ENCODE data around the gene NFYA. TPM values are rescaled to one million over a fixed set of nuclear protein-coding genes. Genes with fewer than 3 reads are reported as not detected.

Gene NFYA
- total and polyA plus RNA-seq, 2 of the 13 experiments (the other 11 are each of a cell fraction or from before 2014, with no cell fraction given), result 16.0 to 22.9 TPM

GRCh38 chr6:41071923-41072835, 595 bp upstream of the NFYA start, which contains the start of gene OARD1 (continued):
- TF ChIP-seq JUND (CRISPR knock-in tag; IDR thresholded peaks at IDR 0.05) (peak; percentile 57), NFKB2 (CRISPR knock-in tag; IDR thresholded peaks at IDR 0.05; ENCODE audit: borderline replicate concordance) (peak; percentile 81; the same call in 1 of the 2 replicates), DBP (CRISPR knock-in tag; IDR thresholded peaks at IDR 0.05; ENCODE audit: not compliant biosample characterization) (peak; percentile 46), MLLT10 (CRISPR knock-in tag; IDR thresholded peaks at IDR 0.05) (peak; percentile 27; the same call in 1 of the 2 replicates), SNRNP70 (IDR thresholded peaks at IDR 0.05; ENCODE audit: low read depth, low read length) (no peak), ZNF616 (CRISPR knock-in tag; IDR thresholded peaks at IDR 0.05; ENCODE audit: low read depth) (peak; percentile 18; the same call in 1 of the 2 replicates), MYPOP (CRISPR knock-in tag; IDR thresholded peaks at IDR 0.05) (0 out of 2 replicates have a peak, but pooled peaks have one; percentile 32), ZNF766 (CRISPR knock-in tag; IDR thresholded peaks at IDR 0.05; ENCODE audit: borderline replicate concordance) (peak; percentile 96; the same call in 1 of the 2 replicates), ZBTB20 (CRISPR knock-in tag; IDR thresholded peaks at IDR 0.05; ENCODE audit: borderline replicate concordance, low read depth) (peak; percentile 94), POLR2AphosphoS5 (IDR thresholded peaks at IDR 0.05; ENCODE audit: low read depth, low read length) (peak; percentile 94), KDM4B (CRISPR knock-in tag; IDR thresholded peaks at IDR 0.05) (no peak), PHF20 (CRISPR knock-in tag; IDR thresholded peaks at IDR 0.05) (peak; percentile 87), ZNF670 (CRISPR knock-in tag; IDR thresholded peaks at IDR 0.05; ENCODE audit: borderline replicate concordance) (peak; percentile 6; the same call in 1 of the 2 replicates), ZBTB1 (CRISPR knock-in tag; IDR thresholded peaks at IDR 0.05; ENCODE audit: borderline replicate concordance) (no peak), SMAD1 (CRISPR knock-in tag; IDR thresholded peaks at IDR 0.05; ENCODE audit: borderline replicate concordance, low read depth) (peak; percentile 85; the same call in 1 of the 2 replicates), CENPX (CRISPR knock-in tag; IDR thresholded peaks at IDR 0.05) (no peak), RXRA (CRISPR knock-in tag; IDR thresholded peaks at IDR 0.05) (peak; percentile 94), SKI (IDR thresholded peaks at IDR 0.05; ENCODE audit: partially characterized antibody) (peak; percentile 29), ZNF615 (CRISPR knock-in tag; IDR thresholded peaks at IDR 0.05; ENCODE audit: borderline replicate concordance) (no peak), ZC3H13 (CRISPR knock-in tag; IDR thresholded peaks at IDR 0.05) (peak; percentile 90)
- TF ChIP-seq, protein P1, sequence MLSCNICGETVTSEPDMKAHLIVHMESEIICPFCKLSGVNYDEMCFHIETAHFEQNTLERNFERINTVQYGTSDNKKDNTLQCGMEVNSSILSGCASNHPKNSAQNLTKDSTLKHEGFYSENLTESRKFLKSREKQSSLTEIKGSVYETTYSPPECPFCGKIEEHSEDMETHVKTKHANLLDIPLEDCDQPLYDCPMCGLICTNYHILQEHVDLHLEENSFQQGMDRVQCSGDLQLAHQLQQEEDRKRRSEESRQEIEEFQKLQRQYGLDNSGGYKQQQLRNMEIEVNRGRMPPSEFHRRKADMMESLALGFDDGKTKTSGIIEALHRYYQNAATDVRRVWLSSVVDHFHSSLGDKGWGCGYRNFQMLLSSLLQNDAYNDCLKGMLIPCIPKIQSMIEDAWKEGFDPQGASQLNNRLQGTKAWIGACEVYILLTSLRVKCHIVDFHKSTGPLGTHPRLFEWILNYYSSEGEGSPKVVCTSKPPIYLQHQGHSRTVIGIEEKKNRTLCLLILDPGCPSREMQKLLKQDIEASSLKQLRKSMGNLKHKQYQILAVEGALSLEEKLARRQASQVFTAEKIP (CRISPR knock-in tag; IDR thresholded peaks at IDR 0.05; ENCODE audit: borderline replicate concordance), result no peak
- TF ChIP-seq, protein P2, sequence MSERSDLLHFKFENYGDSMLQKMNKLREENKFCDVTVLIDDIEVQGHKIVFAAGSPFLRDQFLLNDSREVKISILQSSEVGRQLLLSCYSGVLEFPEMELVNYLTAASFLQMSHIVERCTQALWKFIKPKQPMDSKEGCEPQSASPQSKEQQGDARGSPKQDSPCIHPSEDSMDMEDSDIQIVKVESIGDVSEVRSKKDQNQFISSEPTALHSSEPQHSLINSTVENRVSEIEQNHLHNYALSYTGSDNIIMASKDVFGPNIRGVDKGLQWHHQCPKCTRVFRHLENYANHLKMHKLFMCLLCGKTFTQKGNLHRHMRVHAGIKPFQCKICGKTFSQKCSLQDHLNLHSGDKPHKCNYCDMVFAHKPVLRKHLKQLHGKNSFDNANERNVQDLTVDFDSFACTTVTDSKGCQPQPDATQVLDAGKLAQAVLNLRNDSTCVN (CRISPR knock-in tag; IDR thresholded peaks at IDR 0.05; ENCODE audit: borderline replicate concordance), result peak; percentile 5; the same call in 1 of the 2 replicates
- TF ChIP-seq, protein P3, sequence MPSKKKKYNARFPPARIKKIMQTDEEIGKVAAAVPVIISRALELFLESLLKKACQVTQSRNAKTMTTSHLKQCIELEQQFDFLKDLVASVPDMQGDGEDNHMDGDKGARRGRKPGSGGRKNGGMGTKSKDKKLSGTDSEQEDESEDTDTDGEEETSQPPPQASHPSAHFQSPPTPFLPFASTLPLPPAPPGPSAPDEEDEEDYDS (CRISPR knock-in tag; IDR thresholded peaks at IDR 0.05), result peak; percentile 88
